GM23338 (cell line): Measurements from ENCODE around the gene ZC2HC1B.

Experiments used
- EZH2 ChIP-seq: fragments of 200-600 bp; sonication (generic); IDR thresholded peaks from one replicate; pipeline ENCODE4 v1.8.0; 2017; ENCODE audit warnings: antibody characterized with exemption, mild to moderate bottlenecking, low read depth; ENCODE audit not compliant: unreplicated experiment
- TF ChIP-seq, protein P1 (sequence below), 2 experiments: fragments of 200-600 bp in 1 of 2; sonication (generic) in 1 of 2; conservative IDR thresholded peaks; 2 replicates each; pipeline versions ENCODE4 v1.5.1 to v1.6.1; 2016 to 2017; ENCODE audit warnings: antibody characterized with exemption in 2 of 2, low read depth in 2 of 2, mild to moderate bottlenecking in 2 of 2, moderate library complexity in 1 of 2
- TF ChIP-seq, protein P2 (sequence below): IDR thresholded peaks from 2 replicates; pipeline ENCODE4 v1.6.1; 2016; ENCODE audit warnings: antibody characterized with exemption

DNA sequence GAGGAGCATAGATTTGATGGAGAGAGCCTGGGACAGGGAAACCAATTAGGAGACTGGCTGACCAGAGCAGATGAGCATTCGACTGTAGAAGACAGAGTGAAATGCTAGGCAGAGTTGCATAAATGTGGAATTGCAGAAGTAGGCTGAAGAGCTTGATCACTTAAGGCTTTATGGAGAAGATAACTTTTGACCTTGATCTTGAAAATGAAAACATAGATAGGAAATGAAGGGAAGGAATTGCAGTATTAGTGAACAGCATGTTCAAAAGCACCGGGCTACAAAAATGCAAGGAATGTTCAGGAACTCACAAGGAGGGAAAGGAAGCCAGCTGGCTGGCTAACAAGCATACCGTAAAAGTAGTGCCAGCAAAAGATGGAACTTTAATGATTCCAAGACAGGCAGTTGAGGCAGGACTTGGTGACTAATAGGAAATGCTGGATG, 41.7 kb upstream of the ZC2HC1B start:
- TF ChIP-seq, protein P1, sequence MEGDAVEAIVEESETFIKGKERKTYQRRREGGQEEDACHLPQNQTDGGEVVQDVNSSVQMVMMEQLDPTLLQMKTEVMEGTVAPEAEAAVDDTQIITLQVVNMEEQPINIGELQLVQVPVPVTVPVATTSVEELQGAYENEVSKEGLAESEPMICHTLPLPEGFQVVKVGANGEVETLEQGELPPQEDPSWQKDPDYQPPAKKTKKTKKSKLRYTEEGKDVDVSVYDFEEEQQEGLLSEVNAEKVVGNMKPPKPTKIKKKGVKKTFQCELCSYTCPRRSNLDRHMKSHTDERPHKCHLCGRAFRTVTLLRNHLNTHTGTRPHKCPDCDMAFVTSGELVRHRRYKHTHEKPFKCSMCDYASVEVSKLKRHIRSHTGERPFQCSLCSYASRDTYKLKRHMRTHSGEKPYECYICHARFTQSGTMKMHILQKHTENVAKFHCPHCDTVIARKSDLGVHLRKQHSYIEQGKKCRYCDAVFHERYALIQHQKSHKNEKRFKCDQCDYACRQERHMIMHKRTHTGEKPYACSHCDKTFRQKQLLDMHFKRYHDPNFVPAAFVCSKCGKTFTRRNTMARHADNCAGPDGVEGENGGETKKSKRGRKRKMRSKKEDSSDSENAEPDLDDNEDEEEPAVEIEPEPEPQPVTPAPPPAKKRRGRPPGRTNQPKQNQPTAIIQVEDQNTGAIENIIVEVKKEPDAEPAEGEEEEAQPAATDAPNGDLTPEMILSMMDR (conservative IDR thresholded peaks at IDR 0.05; ENCODE audit: low read depth in 2 of 2) = no peak
- TF ChIP-seq EZH2 = no peak
- TF ChIP-seq, protein P2, sequence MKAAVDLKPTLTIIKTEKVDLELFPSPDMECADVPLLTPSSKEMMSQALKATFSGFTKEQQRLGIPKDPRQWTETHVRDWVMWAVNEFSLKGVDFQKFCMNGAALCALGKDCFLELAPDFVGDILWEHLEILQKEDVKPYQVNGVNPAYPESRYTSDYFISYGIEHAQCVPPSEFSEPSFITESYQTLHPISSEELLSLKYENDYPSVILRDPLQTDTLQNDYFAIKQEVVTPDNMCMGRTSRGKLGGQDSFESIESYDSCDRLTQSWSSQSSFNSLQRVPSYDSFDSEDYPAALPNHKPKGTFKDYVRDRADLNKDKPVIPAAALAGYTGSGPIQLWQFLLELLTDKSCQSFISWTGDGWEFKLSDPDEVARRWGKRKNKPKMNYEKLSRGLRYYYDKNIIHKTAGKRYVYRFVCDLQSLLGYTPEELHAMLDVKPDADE = no peak
